Stimulated activated CD8-positive, alpha-beta memory T cell treated with anti-CD3 and anti-CD28 coated beads, Interleukin-7, amount 100 ng/mL, for 24 hours (primary cell): ENCODE data around the gene SNAPC4.

Experiments used
- DNase-seq: peaks from one replicate; pipeline ENCODE4 v3.0.0-alpha.2; 2020; ENCODE audit warnings: low read depth

The SNAPC4 gene

GRCh38 chr9:136387217-136387616 lies 12.8 kb downstream of the SNAPC4 start:
- no peak for DNase-seq

GRCh38 chr9:136386018-136386417 lies 14.0 kb downstream of the SNAPC4 start:
- DNase-seq: no peak

GRCh38 chr9:136385015-136385414 lies 15.0 kb downstream of the SNAPC4 start:
- no peak for DNase-seq

- DNase-seq: no peak
Observed at GRCh38 chr9:136383436-136383835, 16.5 kb downstream of the SNAPC4 start.

GRCh38 chr9:136381966-136382513 lies 17.9 kb downstream of the SNAPC4 start:
- DNase-seq: no peak

GRCh38 chr9:136381311-136381710 lies 18.7 kb downstream of the SNAPC4 start:
- no peak for DNase-seq

GRCh38 chr9:136380381-136380780 lies 19.6 kb downstream of the SNAPC4 start:
- DNase-seq: no peak

- DNase-seq: no peak
Observed at GRCh38 chr9:136379891-136380290, 20.1 kb downstream of the SNAPC4 start.

GRCh38 chr9:136379401-136379800 lies 20.6 kb downstream of the SNAPC4 start:
- DNase-seq: no peak

- DNase-seq: no peak
Observed at GRCh38 chr9:136379003-136379287, 21.0 kb downstream of the SNAPC4 start.

GRCh38 chr9:136378170-136379002 lies 21.6 kb downstream of the SNAPC4 start:
- DNase-seq: no peak

- DNase-seq: no peak
Observed at GRCh38 chr9:136377341-136378169, 22.4 kb downstream of the SNAPC4 start.

- no peak for DNase-seq
Observed at GRCh38 chr9:136376457-136376856, 23.5 kb downstream of the SNAPC4 start.

GRCh38 chr9:136375096-136375495 lies 24.9 kb downstream of the SNAPC4 start:
- no peak for DNase-seq

GRCh38 chr9:136374183-136374575 lies 25.8 kb downstream of the SNAPC4 start:
- DNase-seq: no peak

GRCh38 chr9:136373300-136374182 lies 26.4 kb downstream of the SNAPC4 start, which contains the start of gene CARD9:
Gene CARD9, minus strand, starts transcription at chr9:136373669. Its CDS starts 1,591 bp downstream, at chr9:136372078.
- no peak for DNase-seq

- no peak for DNase-seq
Observed at GRCh38 chr9:136372561-136373299, 27.2 kb downstream of the SNAPC4 start.

- DNase-seq: no peak
Observed at GRCh38 chr9:136372006-136372405, 28.0 kb downstream of the SNAPC4 start.

- DNase-seq: no peak
Observed at GRCh38 chr9:136371533-136371880, 28.5 kb downstream of the SNAPC4 start.

- DNase-seq: no peak
Observed at GRCh38 chr9:136370687-136371532, 29.1 kb downstream of the SNAPC4 start.
